ENCODE measurements around the gene MUTYH. TPM values are rescaled to one million over a fixed set of nuclear protein-coding genes. Genes with fewer than 3 reads are reported as not detected.
A peak's percentile ranks its signal among the peaks of the same experiment; 100 is the strongest.
"Not testable (repeated sequence)": the region's sequence is repeated elsewhere in the genome, so short reads cannot be mapped to it uniquely, and the experiment has no call there.

MUTYH gene
- total and polyA plus RNA-seq, 5 donors from 2014 or later: 11.3 to 75.2 (median 22.3) TPM

DNA sequence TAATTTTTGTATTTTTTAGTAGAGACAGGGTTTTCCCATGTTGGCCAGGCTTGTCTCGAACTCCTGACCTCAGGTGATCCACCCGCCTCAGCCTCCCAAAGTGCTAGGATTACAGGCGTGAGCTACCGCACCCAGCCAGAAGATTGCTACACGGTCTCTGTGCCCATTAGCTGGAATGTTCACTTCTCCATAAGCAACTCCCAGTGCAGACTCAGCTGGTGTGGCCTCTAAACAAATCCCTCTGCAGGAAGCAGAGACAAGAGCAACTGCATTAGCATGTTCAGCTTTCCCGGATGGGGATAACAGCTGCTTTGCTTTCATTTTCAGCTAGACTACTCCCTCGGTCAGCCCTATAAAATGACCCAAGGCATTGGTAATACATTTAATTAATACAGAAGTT is 20.7 kb upstream of the MUTYH start:
- not testable (repeated sequence) for DNase-seq, H3K27ac Mint-ChIP-seq, H3K27me3 Mint-ChIP-seq

DNA sequence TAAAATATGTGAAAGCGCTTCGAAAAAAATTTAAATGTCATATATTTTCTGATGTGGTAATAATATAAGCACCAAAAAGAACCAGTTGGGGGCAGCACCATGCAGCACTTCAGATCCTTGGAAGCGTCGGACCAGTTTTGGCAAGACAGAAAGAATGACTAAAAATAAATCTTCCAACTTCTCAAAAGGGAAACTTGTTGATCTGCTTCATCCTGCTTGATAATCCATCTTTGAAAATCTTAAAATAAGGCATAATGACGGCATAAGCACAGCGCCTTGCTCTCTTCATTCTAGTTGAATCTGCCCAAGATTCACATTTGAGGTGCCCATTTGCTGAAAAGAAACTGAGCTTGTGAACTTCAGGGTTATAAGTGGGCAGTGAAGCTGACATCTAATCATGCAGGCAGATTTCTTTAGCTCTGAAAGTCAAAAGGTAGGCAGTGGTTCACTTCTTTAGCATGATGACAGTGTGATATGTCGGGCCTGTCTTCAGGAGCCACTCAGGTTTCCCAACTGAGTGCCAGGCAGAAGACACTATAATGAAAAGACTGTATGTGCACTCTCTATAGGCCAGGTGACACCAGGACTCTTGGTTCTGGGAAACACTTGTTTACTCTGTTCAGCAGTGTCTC is 19.8 kb upstream of the MUTYH start:
- ATAC-seq (ENCODE audit: low read depth in 2 of 2) (peak in 1 of 2 donors; percentile 64), DNase-seq (peak; percentile 32 to 74 (median 59))
- no peak overlapping the region for H3K4me3 Mint-ChIP-seq
- Histone ChIP-seq H3K27me3 (ENCODE audit: control insufficient read depth, insufficient read depth, low read length) (no peaks in the 10 kb centered on the region), H3K9me3 (ENCODE audit: control insufficient read depth in 2 of 2, low read length in 2 of 2) (no peaks in the 10 kb centered on the region), H3K27ac (ENCODE audit: insufficient read depth, low read length, poor library complexity, severe bottlenecking) (no peak overlapping the region), H3K4me3 (ENCODE audit: low read depth, low read length) (no peak overlapping the region), H3K36me3 (ENCODE audit: control insufficient read depth, insufficient read depth, low read length) (no peaks in the 10 kb centered on the region), H3K4me1 (ENCODE audit: control insufficient read depth, insufficient read depth, low read length, poor library complexity, severe bottlenecking) (no peaks in the 10 kb centered on the region)
- no peaks in the 10 kb centered on the region for H3K9me3 Mint-ChIP-seq
- peaks cover 0 to 9% (median 6%) of the 10 kb centered on the region in 4 donors for H3K4me1 Mint-ChIP-seq
- H3K36me3 Mint-ChIP-seq: no peaks in the 10 kb centered on the region
- no peaks in the 10 kb centered on the region for H3K27me3 Mint-ChIP-seq
- peak overlapping the region in 2 of 3 donors; percentile 2 to 6 for H3K27ac Mint-ChIP-seq

More for the DNA sequence above, 20.7 kb upstream of the MUTYH start:
- not testable (repeated sequence) for H3K27me3 ChIP-seq (ENCODE audit: control insufficient read depth, insufficient read depth, low read length); H3K4me1 Mint-ChIP-seq; H3K4me3 ChIP-seq (ENCODE audit: low read depth, low read length); H3K36me3 Mint-ChIP-seq; H3K36me3 ChIP-seq (ENCODE audit: control insufficient read depth, insufficient read depth, low read length); H3K4me1 ChIP-seq (ENCODE audit: control insufficient read depth, insufficient read depth, low read length, poor library complexity, severe bottlenecking); H3K9me3 ChIP-seq (ENCODE audit: control insufficient read depth in 2 of 2, low read length in 2 of 2); H3K9me3 Mint-ChIP-seq; ATAC-seq (ENCODE audit: low read depth in 2 of 2); H3K4me3 Mint-ChIP-seq; H3K27ac ChIP-seq (ENCODE audit: insufficient read depth, low read length, poor library complexity, severe bottlenecking)

DNA sequence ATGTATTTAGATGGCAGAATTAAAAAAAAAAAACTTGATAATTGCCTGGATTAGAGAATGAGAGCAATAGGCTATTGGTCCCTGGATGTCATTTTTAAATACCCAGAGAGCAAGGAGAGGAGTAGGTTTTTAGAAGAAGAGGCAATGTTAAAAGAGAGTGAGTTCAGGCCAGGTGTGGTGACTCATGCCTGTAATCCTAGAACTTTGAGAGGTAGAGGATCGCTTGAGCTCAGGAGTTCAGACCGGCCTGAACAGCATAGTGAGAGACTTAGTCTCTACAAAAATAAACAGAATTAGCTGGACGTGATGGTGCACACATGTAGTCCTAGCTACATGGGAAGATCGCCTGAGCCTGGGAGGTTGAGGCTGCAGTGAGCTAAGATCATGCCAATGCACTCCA is 15.9 kb upstream of the MUTYH start:
- Histone ChIP-seq H3K4me1 (ENCODE audit: control insufficient read depth, insufficient read depth, low read length, poor library complexity, severe bottlenecking) (no peaks in the 10 kb centered on the region), H3K27ac (ENCODE audit: insufficient read depth, low read length, poor library complexity, severe bottlenecking) (no peak overlapping the region), H3K27me3 (ENCODE audit: control insufficient read depth, insufficient read depth, low read length) (no peaks in the 10 kb centered on the region), H3K9me3 (ENCODE audit: control insufficient read depth in 2 of 2, low read length in 2 of 2) (no peaks in the 10 kb centered on the region), H3K4me3 (ENCODE audit: low read depth, low read length) (no peak overlapping the region), H3K36me3 (ENCODE audit: control insufficient read depth, insufficient read depth, low read length) (no peaks in the 10 kb centered on the region)
- Mint-ChIP-seq H3K9me3 (no peaks in the 10 kb centered on the region), H3K36me3 (peaks cover 5% of the 10 kb centered on the region), H3K4me1 (peaks cover 0 to 9% (median 4%) of the 10 kb centered on the region in 4 donors), H3K27me3 (no peaks in the 10 kb centered on the region), H3K4me3 (no peak overlapping the region), H3K27ac (no peak overlapping the region)
- DNase-seq (no peak), ATAC-seq (ENCODE audit: low read depth in 2 of 2) (no peak)

GRCh38 chr1:45355683-45356082 is 15.4 kb upstream of the MUTYH start:
- Histone ChIP-seq H3K27ac (ENCODE audit: insufficient read depth, low read length, poor library complexity, severe bottlenecking) (no peak overlapping the region), H3K27me3 (ENCODE audit: control insufficient read depth, insufficient read depth, low read length) (no peaks in the 10 kb centered on the region), H3K36me3 (ENCODE audit: control insufficient read depth, insufficient read depth, low read length) (no peaks in the 10 kb centered on the region), H3K9me3 (ENCODE audit: control insufficient read depth in 2 of 2, low read length in 2 of 2) (no peaks in the 10 kb centered on the region), H3K4me1 (ENCODE audit: control insufficient read depth, insufficient read depth, low read length, poor library complexity, severe bottlenecking) (no peaks in the 10 kb centered on the region), H3K4me3 (ENCODE audit: low read depth, low read length) (no peak overlapping the region)
- no peaks in the 10 kb centered on the region for H3K9me3 Mint-ChIP-seq
- no peaks in the 10 kb centered on the region for H3K27me3 Mint-ChIP-seq
- ATAC-seq (ENCODE audit: low read depth in 2 of 2): no peak
- peaks cover 0 to 9% (median 4%) of the 10 kb centered on the region in 4 donors for H3K4me1 Mint-ChIP-seq
- H3K4me3 Mint-ChIP-seq: no peak overlapping the region
- DNase-seq: no peak
- peaks cover 5% of the 10 kb centered on the region for H3K36me3 Mint-ChIP-seq
- no peak overlapping the region for H3K27ac Mint-ChIP-seq

DNA sequence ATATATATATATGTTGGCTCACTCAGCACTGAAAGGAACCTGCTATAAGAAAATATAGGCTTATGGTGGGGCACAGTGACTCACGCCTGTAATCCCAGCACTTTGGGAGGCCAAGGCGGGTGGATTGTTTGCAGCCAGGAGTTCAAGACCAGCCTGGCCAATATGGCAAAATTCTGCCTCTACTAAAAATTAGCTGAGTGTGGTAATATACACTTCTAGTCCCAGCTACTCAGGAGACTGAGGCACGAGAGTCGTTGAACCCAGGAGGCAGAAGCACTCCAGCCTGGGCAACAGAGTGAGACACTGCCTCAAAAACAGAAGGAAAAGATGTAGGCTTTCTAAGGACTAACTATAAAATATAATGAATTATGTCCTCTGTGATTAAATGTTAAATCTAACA is 14.6 kb upstream of the MUTYH start:
- Mint-ChIP-seq H3K4me1 (peaks cover 0 to 6% (median under 1%) of the 10 kb centered on the region in 4 donors), H3K36me3 (peaks cover 5% of the 10 kb centered on the region), H3K27me3 (no peaks in the 10 kb centered on the region), H3K9me3 (no peaks in the 10 kb centered on the region), H3K4me3 (no peak overlapping the region), H3K27ac (no peak overlapping the region)
- Histone ChIP-seq H3K4me1 (ENCODE audit: control insufficient read depth, insufficient read depth, low read length, poor library complexity, severe bottlenecking) (no peaks in the 10 kb centered on the region), H3K27me3 (ENCODE audit: control insufficient read depth, insufficient read depth, low read length) (no peaks in the 10 kb centered on the region), H3K36me3 (ENCODE audit: control insufficient read depth, insufficient read depth, low read length) (no peaks in the 10 kb centered on the region), H3K9me3 (ENCODE audit: control insufficient read depth in 2 of 2, low read length in 2 of 2) (no peaks in the 10 kb centered on the region), H3K27ac (ENCODE audit: insufficient read depth, low read length, poor library complexity, severe bottlenecking) (no peak overlapping the region), H3K4me3 (ENCODE audit: low read depth, low read length) (no peak overlapping the region)
- no peak for DNase-seq
- ATAC-seq (ENCODE audit: low read depth in 2 of 2): no peak

GRCh38 chr1:45353685-45354084 is 13.4 kb upstream of the MUTYH start:
- ATAC-seq (ENCODE audit: low read depth in 2 of 2): no peak
- peaks cover 5% of the 10 kb centered on the region for H3K36me3 Mint-ChIP-seq
- no peaks in the 10 kb centered on the region for H3K9me3 Mint-ChIP-seq
- peaks cover 0 to 5% (median 0%) of the 10 kb centered on the region in 4 donors for H3K4me1 Mint-ChIP-seq
- H3K27ac Mint-ChIP-seq: no peak overlapping the region
- H3K4me3 Mint-ChIP-seq: no peak overlapping the region
- no peak for DNase-seq
- H3K27me3 Mint-ChIP-seq: no peaks in the 10 kb centered on the region
- Histone ChIP-seq H3K27ac (ENCODE audit: insufficient read depth, low read length, poor library complexity, severe bottlenecking) (no peak overlapping the region), H3K27me3 (ENCODE audit: control insufficient read depth, insufficient read depth, low read length) (no peaks in the 10 kb centered on the region), H3K36me3 (ENCODE audit: control insufficient read depth, insufficient read depth, low read length) (no peaks in the 10 kb centered on the region), H3K4me3 (ENCODE audit: low read depth, low read length) (no peak overlapping the region), H3K4me1 (ENCODE audit: control insufficient read depth, insufficient read depth, low read length, poor library complexity, severe bottlenecking) (no peaks in the 10 kb centered on the region), H3K9me3 (ENCODE audit: control insufficient read depth in 2 of 2, low read length in 2 of 2) (no peaks in the 10 kb centered on the region)

GRCh38 chr1:45351508-45351907 is 11.3 kb upstream of the MUTYH start:
- no peaks in the 10 kb centered on the region for H3K9me3 Mint-ChIP-seq
- H3K4me1 Mint-ChIP-seq: peaks cover 0 to 3% (median 0%) of the 10 kb centered on the region in 4 donors
- no peak overlapping the region for H3K4me3 ChIP-seq (ENCODE audit: low read depth, low read length)
- H3K27ac ChIP-seq (ENCODE audit: insufficient read depth, low read length, poor library complexity, severe bottlenecking): no peak overlapping the region
- H3K36me3 ChIP-seq (ENCODE audit: control insufficient read depth, insufficient read depth, low read length): no peaks in the 10 kb centered on the region
- ATAC-seq (ENCODE audit: low read depth in 2 of 2): no peak
- H3K36me3 Mint-ChIP-seq: peaks cover 5% of the 10 kb centered on the region
- no peak for DNase-seq
- no peaks in the 10 kb centered on the region for H3K27me3 Mint-ChIP-seq
- H3K27ac Mint-ChIP-seq: no peak overlapping the region
- no peaks in the 10 kb centered on the region for H3K27me3 ChIP-seq (ENCODE audit: control insufficient read depth, insufficient read depth, low read length)
- no peaks in the 10 kb centered on the region for H3K9me3 ChIP-seq (ENCODE audit: control insufficient read depth in 2 of 2, low read length in 2 of 2)
- no peak overlapping the region for H3K4me3 Mint-ChIP-seq
- H3K4me1 ChIP-seq (ENCODE audit: control insufficient read depth, insufficient read depth, low read length, poor library complexity, severe bottlenecking): no peaks in the 10 kb centered on the region

- peaks cover 18% of the 10 kb centered on the region for H3K36me3 ChIP-seq (ENCODE audit: control insufficient read depth, insufficient read depth, low read length)
- DNase-seq (no peak), ATAC-seq (ENCODE audit: low read depth in 2 of 2) (no peak)
- H3K27me3 Mint-ChIP-seq: no peaks in the 10 kb centered on the region
- H3K9me3 Mint-ChIP-seq: no peaks in the 10 kb centered on the region
- no peaks in the 10 kb centered on the region for H3K9me3 ChIP-seq (ENCODE audit: control insufficient read depth in 2 of 2, low read length in 2 of 2)
- no peaks in the 10 kb centered on the region for H3K27me3 ChIP-seq (ENCODE audit: control insufficient read depth, insufficient read depth, low read length)
- H3K4me3 ChIP-seq (ENCODE audit: low read depth, low read length): no peak overlapping the region
- H3K4me1 ChIP-seq (ENCODE audit: control insufficient read depth, insufficient read depth, low read length, poor library complexity, severe bottlenecking): no peaks in the 10 kb centered on the region
- H3K36me3 Mint-ChIP-seq: peaks cover 12% of the 10 kb centered on the region
- no peak overlapping the region for H3K27ac ChIP-seq (ENCODE audit: insufficient read depth, low read length, poor library complexity, severe bottlenecking)
- H3K4me3 Mint-ChIP-seq: no peak overlapping the region
- H3K4me1 Mint-ChIP-seq: peaks cover 0 to 5% (median 3%) of the 10 kb centered on the region in 4 donors
- peak overlapping the region; percentile 20 to 89 (median 63) for H3K27ac Mint-ChIP-seq
Observed at GRCh38 chr1:45348966-45349677, 8.9 kb upstream of the MUTYH start.
